Neural progenitor cell (in vitro differentiated cells): ENCODE data around the gene DERL2. TPM values are rescaled to one million over a fixed set of nuclear protein-coding genes. Genes with fewer than 3 reads are reported as not detected.
A peak's percentile ranks its signal among the peaks of the same experiment; 100 is the strongest.

Experiments used
- DNase-seq: peaks from one replicate; pipeline ENCODE4 v3.0.0-alpha.2; 2016; ENCODE audit warnings: low spot score
- H2AFZ ChIP-seq: fragments of 200-600 bp; sonication (generic); replicated peaks from 2 replicates; pipeline ENCODE4 v1.6.1; 2016; ENCODE audit warnings: antibody characterized with exemption
- H3F3A ChIP-seq: fragments of 200-600 bp; sonication (generic); 2 replicates; pipeline ENCODE4 v1.6.1; 2016; ENCODE audit warnings: antibody characterized with exemption, low read depth
- H3K27ac ChIP-seq: fragments of 200-600 bp; sonication (generic); 2 replicates; pipeline ENCODE4 v1.5.1; 2016; ENCODE audit warnings: mild to moderate bottlenecking
- H3K27me3 ChIP-seq: fragments of 200-600 bp; sonication (generic); 2 replicates; pipeline ENCODE4 v1.6.1; 2016; ENCODE audit warnings: mild to moderate bottlenecking, moderate library complexity
- H3K36me3 ChIP-seq: fragments of 200-600 bp; sonication (generic); 2 replicates; pipeline ENCODE4 v1.5.1; 2016
- H3K4me1 ChIP-seq: fragments of 200-600 bp; sonication (generic); 2 replicates; pipeline ENCODE4 v1.6.1; 2016; ENCODE audit warnings: mixed run types
- H3K4me2 ChIP-seq: fragments of 200-600 bp; sonication (generic); 2 replicates; pipeline ENCODE4 v1.6.1; 2016
- H3K4me3 ChIP-seq: fragments of 200-600 bp; sonication (generic); 2 replicates; pipeline ENCODE4 v1.5.1; 2016
- H3K79me2 ChIP-seq: fragments of 200-600 bp; sonication (generic); 2 replicates; pipeline ENCODE4 v1.6.1; 2016; ENCODE audit warnings: low read depth
- H3K9ac ChIP-seq: fragments of 200-600 bp; sonication (generic); 2 replicates; pipeline ENCODE4 v1.6.1; 2016
- H3K9me3 ChIP-seq: fragments of 200-600 bp; sonication (generic); 2 replicates; pipeline ENCODE4 v1.5.1; 2016; ENCODE audit warnings: low read depth
- H4K20me1 ChIP-seq: fragments of 200-600 bp; sonication (generic); 2 replicates; pipeline ENCODE4 v1.6.1; 2016; ENCODE audit warnings: low read depth
- H3K27ac Mint-ChIP-seq: 3 replicates; pipeline ENCODE4 v1.8.0; 2021; ENCODE audit warnings: mixed read lengths
- H3K27me3 Mint-ChIP-seq: 2 replicates; pipeline ENCODE4 v1.8.0; 2022; ENCODE audit warnings: low read depth, mild to moderate bottlenecking, inconsistent platforms, moderate library complexity, mixed read lengths; ENCODE audit not compliant: insufficient read depth
- H3K36me3 Mint-ChIP-seq: 3 replicates; pipeline ENCODE4 v1.8.0; 2021; ENCODE audit warnings: mixed read lengths
- H3K4me1 Mint-ChIP-seq: 3 replicates; pipeline ENCODE4 v1.8.0; 2021; ENCODE audit warnings: mixed read lengths
- H3K4me3 Mint-ChIP-seq: 3 replicates; pipeline ENCODE4 v1.8.0; 2021; ENCODE audit warnings: mild to moderate bottlenecking, moderate library complexity, mixed read lengths
- H3K9me3 Mint-ChIP-seq: 3 replicates; pipeline ENCODE4 v1.8.0; 2020; ENCODE audit warnings: mixed read lengths
- EZH2 ChIP-seq: fragments of 200-600 bp; sonication (generic); IDR thresholded peaks from 2 replicates; pipeline ENCODE4 v1.6.1; 2017; ENCODE audit warnings: antibody characterized with exemption, mild to moderate bottlenecking, moderate library complexity
- EZH2phosphoT487 ChIP-seq: fragments of 200-600 bp; sonication (generic); IDR thresholded peaks from 2 replicates; pipeline ENCODE4 v1.6.1; 2017; ENCODE audit warnings: antibody characterized with exemption
- total RNA-seq: library from RNA; depleted of rRNA; stranded (reverse); fragments of >200 nt; gene quantifications from 2 replicates; pipeline ENCODE4 v1.2.3, GENCODE V29; 2015; ENCODE audit warnings: low replicate concordance
- TF ChIP-seq, protein P1 (sequence below): fragments of 200-600 bp; sonication (generic); IDR thresholded peaks from 2 replicates; pipeline ENCODE4 v1.5.1; 2017; ENCODE audit warnings: antibody characterized with exemption, mild to moderate bottlenecking

DERL2 gene
- total RNA-seq, 1 donor from 2014 or later, result 47.8 TPM

- Histone ChIP-seq H3K4me1 (no peaks in the 10 kb centered on the region), H3K27me3 (no peaks in the 10 kb centered on the region), H4K20me1 (no peaks in the 10 kb centered on the region), H3K9ac (no peak overlapping the region), H3K4me3 (no peak overlapping the region), H3K27ac (no peak overlapping the region), H2AFZ (no peak overlapping the region), H3F3A (peaks cover 33% of the 10 kb centered on the region), H3K36me3 (peaks cover 25% of the 10 kb centered on the region), H3K9me3 (no peaks in the 10 kb centered on the region), H3K79me2 (peaks cover 21% of the 10 kb centered on the region), H3K4me2 (no peak overlapping the region)
- no peak overlapping the region for H3K4me3 Mint-ChIP-seq
- TF ChIP-seq EZH2phosphoT487 (no peak), EZH2 (no peak)
- TF ChIP-seq, protein P1, sequence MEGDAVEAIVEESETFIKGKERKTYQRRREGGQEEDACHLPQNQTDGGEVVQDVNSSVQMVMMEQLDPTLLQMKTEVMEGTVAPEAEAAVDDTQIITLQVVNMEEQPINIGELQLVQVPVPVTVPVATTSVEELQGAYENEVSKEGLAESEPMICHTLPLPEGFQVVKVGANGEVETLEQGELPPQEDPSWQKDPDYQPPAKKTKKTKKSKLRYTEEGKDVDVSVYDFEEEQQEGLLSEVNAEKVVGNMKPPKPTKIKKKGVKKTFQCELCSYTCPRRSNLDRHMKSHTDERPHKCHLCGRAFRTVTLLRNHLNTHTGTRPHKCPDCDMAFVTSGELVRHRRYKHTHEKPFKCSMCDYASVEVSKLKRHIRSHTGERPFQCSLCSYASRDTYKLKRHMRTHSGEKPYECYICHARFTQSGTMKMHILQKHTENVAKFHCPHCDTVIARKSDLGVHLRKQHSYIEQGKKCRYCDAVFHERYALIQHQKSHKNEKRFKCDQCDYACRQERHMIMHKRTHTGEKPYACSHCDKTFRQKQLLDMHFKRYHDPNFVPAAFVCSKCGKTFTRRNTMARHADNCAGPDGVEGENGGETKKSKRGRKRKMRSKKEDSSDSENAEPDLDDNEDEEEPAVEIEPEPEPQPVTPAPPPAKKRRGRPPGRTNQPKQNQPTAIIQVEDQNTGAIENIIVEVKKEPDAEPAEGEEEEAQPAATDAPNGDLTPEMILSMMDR, result no peak
- H3K27ac Mint-ChIP-seq, result no peak overlapping the region
- peaks cover 2% of the 10 kb centered on the region for H3K4me1 Mint-ChIP-seq
- H3K9me3 Mint-ChIP-seq, result no peaks in the 10 kb centered on the region
- no peaks in the 10 kb centered on the region for H3K27me3 Mint-ChIP-seq
- H3K36me3 Mint-ChIP-seq, result peaks cover 29% of the 10 kb centered on the region
- no peak for DNase-seq
Observed at GRCh38 chr17:5473906-5474305, 12.1 kb downstream of the DERL2 start.

GRCh38 chr17:5472511-5472910 is 13.5 kb downstream of the DERL2 start:
- no peak for DNase-seq
- Histone ChIP-seq H3K27me3 (no peaks in the 10 kb centered on the region), H3K4me3 (no peak overlapping the region), H4K20me1 (no peaks in the 10 kb centered on the region), H3K9me3 (no peaks in the 10 kb centered on the region), H2AFZ (no peak overlapping the region), H3K27ac (no peak overlapping the region), H3K4me1 (no peaks in the 10 kb centered on the region), H3K9ac (no peak overlapping the region), H3F3A (peaks cover 39% of the 10 kb centered on the region), H3K36me3 (peaks cover 11% of the 10 kb centered on the region), H3K79me2 (peaks cover 25% of the 10 kb centered on the region), H3K4me2 (no peak overlapping the region)
- Mint-ChIP-seq H3K36me3 (peaks cover 17% of the 10 kb centered on the region), H3K9me3 (no peaks in the 10 kb centered on the region), H3K27me3 (peaks cover under 1% of the 10 kb centered on the region), H3K4me3 (no peak overlapping the region), H3K4me1 (peaks cover 8% of the 10 kb centered on the region), H3K27ac (no peak overlapping the region)
- TF ChIP-seq, protein P1, result no peak
- TF ChIP-seq EZH2phosphoT487, result no peak
- no peak for TF ChIP-seq EZH2

DNA sequence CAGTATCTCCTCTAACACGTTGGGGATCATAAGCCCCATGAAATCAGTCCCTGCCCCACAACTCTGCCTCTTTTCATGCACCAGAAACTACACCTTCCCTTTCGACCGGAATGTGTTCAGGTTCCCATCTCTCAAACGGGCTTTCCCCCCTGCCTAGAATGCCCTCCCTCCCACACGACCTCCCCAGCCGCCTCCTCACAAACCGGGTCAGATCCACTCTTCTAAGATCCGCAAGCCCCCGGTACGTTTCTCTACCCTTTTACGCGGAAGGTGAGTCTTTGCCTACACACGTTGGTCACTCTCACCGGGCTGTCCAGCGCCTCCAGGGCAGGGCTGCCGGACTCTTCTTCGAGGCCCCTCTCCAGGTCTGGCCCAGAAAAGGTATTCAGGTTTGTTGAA is 17.9 kb downstream of the DERL2 start:
- Histone ChIP-seq H3K9me3 (no peaks in the 10 kb centered on the region), H3K27ac (peak overlapping the region; percentile 79), H3F3A (peaks cover 36% of the 10 kb centered on the region), H2AFZ (peak overlapping the region; percentile 61), H3K36me3 (no peaks in the 10 kb centered on the region), H4K20me1 (peaks cover 22% of the 10 kb centered on the region), H3K4me1 (peaks cover 12% of the 10 kb centered on the region), H3K79me2 (peaks cover 55% of the 10 kb centered on the region), H3K9ac (peak overlapping the region; percentile 56), H3K4me3 (peak overlapping the region; percentile 88), H3K27me3 (no peaks in the 10 kb centered on the region), H3K4me2 (peak overlapping the region; percentile 81)
- TF ChIP-seq, protein P1, result no peak
- peaks cover 21% of the 10 kb centered on the region for H3K4me1 Mint-ChIP-seq
- peak overlapping the region; percentile 91 for H3K4me3 Mint-ChIP-seq
- no peaks in the 10 kb centered on the region for H3K36me3 Mint-ChIP-seq
- no peaks in the 10 kb centered on the region for H3K9me3 Mint-ChIP-seq
- H3K27me3 Mint-ChIP-seq, result peaks cover 6% of the 10 kb centered on the region
- DNase-seq, result no peak
- H3K27ac Mint-ChIP-seq, result no peak overlapping the region
